ENCODE measurements around the gene DNAJC1.

DNAJC1 gene

GRCh38 chr10:21904930-21905329, 98.6 kb downstream of the DNAJC1 start:
- TF ChIP-seq CTCF (IDR thresholded peaks at IDR 0.05; ENCODE audit: control insufficient read depth, insufficient read depth, low read depth, low read length, missing control alignments), result no peak
- H3K4me3 ChIP-seq (ENCODE audit: control insufficient read depth, low read depth, low read length), result no peak overlapping the region
- no peak for DNase-seq (ENCODE audit: low read depth)

GRCh38 chr10:21899736-21900135, 103.8 kb downstream of the DNAJC1 start:
- DNase-seq (ENCODE audit: low read depth), result no peak
- TF ChIP-seq CTCF (IDR thresholded peaks at IDR 0.05; ENCODE audit: control insufficient read depth, insufficient read depth, low read depth, low read length, missing control alignments), result no peak
- no peak overlapping the region for H3K4me3 ChIP-seq (ENCODE audit: control insufficient read depth, low read depth, low read length)

GRCh38 chr10:21895932-21896331, 107.6 kb downstream of the DNAJC1 start:
- TF ChIP-seq CTCF (IDR thresholded peaks at IDR 0.05; ENCODE audit: control insufficient read depth, insufficient read depth, low read depth, low read length, missing control alignments), result no peak
- no peak overlapping the region for H3K4me3 ChIP-seq (ENCODE audit: control insufficient read depth, low read depth, low read length)
- no peak for DNase-seq (ENCODE audit: low read depth)

- no peak overlapping the region for H3K4me3 ChIP-seq (ENCODE audit: control insufficient read depth, low read depth, low read length)
- DNase-seq (ENCODE audit: low read depth), result no peak
- TF ChIP-seq CTCF (IDR thresholded peaks at IDR 0.05; ENCODE audit: control insufficient read depth, insufficient read depth, low read depth, low read length, missing control alignments), result no peak
Measured at GRCh38 chr10:21894648-21895342, 108.7 kb downstream of the DNAJC1 start.

GRCh38 chr10:21891439-21891838, 112.1 kb downstream of the DNAJC1 start:
- TF ChIP-seq CTCF (IDR thresholded peaks at IDR 0.05; ENCODE audit: control insufficient read depth, insufficient read depth, low read depth, low read length, missing control alignments), result no peak
- H3K4me3 ChIP-seq (ENCODE audit: control insufficient read depth, low read depth, low read length), result no peak overlapping the region
- DNase-seq (ENCODE audit: low read depth), result no peak

DNA sequence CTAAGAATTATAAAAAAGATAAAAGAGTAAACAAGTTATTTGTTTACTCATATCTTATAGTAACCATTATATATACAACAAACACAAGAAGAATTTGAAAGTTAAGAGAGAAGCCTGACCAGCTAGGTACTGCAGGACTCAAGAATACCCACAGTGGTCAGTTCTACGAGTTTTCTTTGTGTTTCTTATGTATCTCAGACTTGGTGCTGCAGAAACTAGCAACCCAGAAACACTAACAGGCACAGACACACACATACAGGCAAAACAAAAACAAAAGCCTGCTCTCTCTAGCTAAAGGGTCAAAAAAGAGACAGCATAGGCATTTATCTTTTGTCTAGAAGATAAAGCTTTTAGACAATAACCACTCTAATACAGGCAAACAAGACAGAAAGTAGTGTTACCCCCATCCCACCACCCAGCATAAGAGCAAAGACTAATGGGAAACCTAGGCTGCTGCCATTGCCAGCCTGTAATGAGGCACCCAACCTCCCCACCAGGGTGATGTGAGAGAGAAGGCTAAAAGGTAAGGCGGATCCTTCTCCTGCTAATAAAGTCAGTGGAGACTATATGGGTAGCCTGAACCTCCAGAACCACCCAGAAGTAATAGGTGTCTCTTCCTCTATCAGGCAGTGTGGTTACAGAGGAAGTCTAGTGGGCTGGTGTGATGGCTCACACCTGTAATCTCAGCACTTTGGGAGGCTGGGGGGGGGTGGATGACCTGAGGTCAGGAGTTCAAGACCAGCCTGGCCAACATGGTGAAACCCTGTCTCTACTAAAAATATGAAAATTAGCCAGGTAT, 113.9 kb downstream of the DNAJC1 start:
- no peak for TF ChIP-seq CTCF (IDR thresholded peaks at IDR 0.05; ENCODE audit: control insufficient read depth, insufficient read depth, low read depth, low read length, missing control alignments)
- no peak overlapping the region for H3K4me3 ChIP-seq (ENCODE audit: control insufficient read depth, low read depth, low read length)
- DNase-seq (ENCODE audit: low read depth), result no peak

Data from AG09309 (cell line).